Activated gamma-delta T cell treated with anti-CD3 and anti-CD28 coated beads, Interleukin-2, amount 50 U/mL, for 16 hours (primary cell): ENCODE results near the gene PRXL2B.

ENCODE experiments used
- DNase-seq: peaks from one replicate; pipeline ENCODE4 v3.0.0-alpha.2; 2020; ENCODE audit warnings: low read depth

The PRXL2B gene

GRCh38 chr1:2601721-2602303 is 15.2 kb downstream of the PRXL2B start:
- no peak for DNase-seq

GRCh38 chr1:2602311-2602835 is 15.8 kb downstream of the PRXL2B start:
- no peak for DNase-seq

- DNase-seq: no peak
Measured at GRCh38 chr1:2602866-2603520, 16.4 kb downstream of the PRXL2B start.

- no peak for DNase-seq
Measured at GRCh38 chr1:2603521-2604155, 17.1 kb downstream of the PRXL2B start.

GRCh38 chr1:2604156-2604843 is 17.7 kb downstream of the PRXL2B start:
- no peak for DNase-seq

GRCh38 chr1:2604844-2605508 is 18.4 kb downstream of the PRXL2B start:
- DNase-seq: no peak

GRCh38 chr1:2605509-2606395 is 19.2 kb downstream of the PRXL2B start:
- no peak for DNase-seq

- no peak for DNase-seq
Measured at GRCh38 chr1:2606396-2606880, 19.9 kb downstream of the PRXL2B start.

GRCh38 chr1:2606881-2607621 is 20.5 kb downstream of the PRXL2B start:
- DNase-seq: no peak

- no peak for DNase-seq
Measured at GRCh38 chr1:2607641-2608091, 21.1 kb downstream of the PRXL2B start.

GRCh38 chr1:2609319-2610035 is 22.9 kb downstream of the PRXL2B start:
- DNase-seq: no peak

GRCh38 chr1:2610036-2610959 is 23.7 kb downstream of the PRXL2B start:
- no peak for DNase-seq

GRCh38 chr1:2611031-2611501 is 24.5 kb downstream of the PRXL2B start:
- DNase-seq: no peak

- DNase-seq: no peak
Measured at GRCh38 chr1:2611621-2612437, 25.3 kb downstream of the PRXL2B start.

- no peak for DNase-seq
Measured at GRCh38 chr1:2612591-2613365, 26.2 kb downstream of the PRXL2B start.

GRCh38 chr1:2614145-2614544 is 27.6 kb downstream of the PRXL2B start:
- no peak for DNase-seq
